Activated naive CD4-positive, alpha-beta T cell treated with anti-CD3 and anti-CD28 coated beads, Interleukin-2, amount 50 U/mL, for 24 hours (primary cell): Measurements from ENCODE around the gene TDRD12.
"Not testable (repeated sequence)": the region's sequence is repeated elsewhere in the genome, so short reads cannot be mapped to it uniquely, and the experiment has no call there.

Source experiments
- H3K27ac Mint-ChIP-seq: one replicate; pipeline ENCODE4 v1.8.0; 2021; ENCODE audit warnings: mild to moderate bottlenecking, mixed read lengths
- H3K27me3 Mint-ChIP-seq: one replicate; pipeline ENCODE4 v1.8.0; 2021; ENCODE audit warnings: mixed read lengths
- H3K36me3 Mint-ChIP-seq: one replicate; pipeline ENCODE4 v1.8.0; 2021; ENCODE audit warnings: mixed read lengths
- H3K4me1 Mint-ChIP-seq: one replicate; pipeline ENCODE4 v1.8.0; 2021; ENCODE audit warnings: mixed read lengths
- H3K4me3 Mint-ChIP-seq: one replicate; pipeline ENCODE4 v1.8.0; 2021; ENCODE audit warnings: mild to moderate bottlenecking, mixed read lengths
- H3K9me3 Mint-ChIP-seq: one replicate; pipeline ENCODE4 v1.8.0; 2021; ENCODE audit warnings: mixed read lengths

TDRD12 gene

GRCh38 chr19:32709032-32709431, 10.5 kb upstream of the TDRD12 start:
- Mint-ChIP-seq H3K27me3 (no peaks in the 10 kb centered on the region), H3K4me1 (peaks cover 29% of the 10 kb centered on the region), H3K27ac (peak overlapping the region; percentile 86), H3K9me3 (no peaks in the 10 kb centered on the region), H3K4me3 (no peak overlapping the region), H3K36me3 (peaks cover 12% of the 10 kb centered on the region)

DNA sequence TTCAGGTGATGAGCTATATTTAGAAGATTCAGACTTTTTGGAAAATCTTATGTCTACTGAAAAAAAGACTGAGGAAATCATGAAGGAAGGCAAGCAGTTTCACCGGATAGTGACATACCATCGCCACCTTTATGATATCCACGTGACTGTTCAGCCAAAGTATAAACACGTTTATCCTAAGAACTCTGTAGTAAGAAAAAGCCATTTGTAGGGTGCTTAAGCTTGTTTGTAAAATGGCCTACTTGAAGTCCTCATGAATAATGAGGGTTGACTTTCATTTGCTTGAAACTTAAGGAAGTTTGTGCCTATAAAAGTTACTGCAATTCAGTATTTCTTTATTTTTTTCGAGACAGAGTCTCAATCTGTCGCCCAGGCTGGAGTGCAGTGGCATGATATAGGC, 7.8 kb upstream of the TDRD12 start:
- peaks cover 17% of the 10 kb centered on the region for H3K4me1 Mint-ChIP-seq
- peaks cover 14% of the 10 kb centered on the region for H3K36me3 Mint-ChIP-seq
- H3K27ac Mint-ChIP-seq: no peak overlapping the region
- H3K27me3 Mint-ChIP-seq: no peaks in the 10 kb centered on the region
- no peaks in the 10 kb centered on the region for H3K9me3 Mint-ChIP-seq
- H3K4me3 Mint-ChIP-seq: no peak overlapping the region

GRCh38 chr19:32716203-32716602, 3.4 kb upstream of the TDRD12 start:
- H3K4me1 Mint-ChIP-seq, H3K36me3 Mint-ChIP-seq, H3K9me3 Mint-ChIP-seq, H3K4me3 Mint-ChIP-seq, H3K27me3 Mint-ChIP-seq, H3K27ac Mint-ChIP-seq: not testable (repeated sequence)

- Mint-ChIP-seq H3K4me1 (no peaks in the 10 kb centered on the region), H3K27me3 (no peaks in the 10 kb centered on the region), H3K4me3 (no peak overlapping the region), H3K27ac (no peak overlapping the region), H3K9me3 (no peaks in the 10 kb centered on the region), H3K36me3 (peaks cover 6% of the 10 kb centered on the region)
Measured at GRCh38 chr19:32717496-32717895, 2.1 kb upstream of the TDRD12 start.

- Mint-ChIP-seq H3K9me3 (no peaks in the 10 kb centered on the region), H3K4me1 (no peaks in the 10 kb centered on the region), H3K4me3 (no peak overlapping the region), H3K27me3 (no peaks in the 10 kb centered on the region), H3K27ac (no peak overlapping the region), H3K36me3 (peaks cover 6% of the 10 kb centered on the region)
Measured at GRCh38 chr19:32718286-32718685, 1.3 kb upstream of the TDRD12 start.

GRCh38 chr19:32720216-32720935, 809 bp downstream of the TDRD12 start:
- H3K4me3 Mint-ChIP-seq: no peak overlapping the region
- no peaks in the 10 kb centered on the region for H3K4me1 Mint-ChIP-seq
- no peaks in the 10 kb centered on the region for H3K27me3 Mint-ChIP-seq
- no peak overlapping the region for H3K27ac Mint-ChIP-seq
- H3K36me3 Mint-ChIP-seq: no peaks in the 10 kb centered on the region
- no peaks in the 10 kb centered on the region for H3K9me3 Mint-ChIP-seq

DNA sequence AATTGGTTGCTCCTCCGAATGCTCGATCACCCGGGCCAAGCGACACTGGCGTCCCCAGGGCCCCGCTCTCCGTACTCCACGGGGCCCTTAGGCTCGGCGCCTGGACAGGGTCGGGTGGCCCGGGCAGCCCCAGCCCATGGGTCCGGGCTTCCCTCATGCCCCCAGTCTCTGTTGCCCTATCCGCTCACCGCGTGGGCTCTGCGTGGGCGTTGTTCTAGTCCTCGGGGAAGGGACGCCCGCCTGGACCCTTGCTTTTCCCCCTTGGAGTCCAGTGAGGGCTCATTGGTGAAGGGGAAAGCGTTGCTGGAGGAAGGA, 1.3 kb downstream of the TDRD12 start:
- no peaks in the 10 kb centered on the region for H3K4me1 Mint-ChIP-seq
- H3K27ac Mint-ChIP-seq: no peak overlapping the region
- H3K4me3 Mint-ChIP-seq: no peak overlapping the region

GRCh38 chr19:32735936-32736335, 16.4 kb downstream of the TDRD12 start:
- Mint-ChIP-seq H3K4me3 (no peak overlapping the region), H3K9me3 (no peaks in the 10 kb centered on the region), H3K27ac (no peak overlapping the region), H3K4me1 (no peaks in the 10 kb centered on the region), H3K36me3 (no peaks in the 10 kb centered on the region), H3K27me3 (peaks cover 6% of the 10 kb centered on the region)

More for the DNA sequence above, 1.3 kb downstream of the TDRD12 start:
- Mint-ChIP-seq H3K36me3 (no peaks in the 10 kb centered on the region), H3K27me3 (no peaks in the 10 kb centered on the region), H3K9me3 (no peaks in the 10 kb centered on the region)

- Mint-ChIP-seq H3K27ac (no peak overlapping the region), H3K36me3 (no peaks in the 10 kb centered on the region), H3K9me3 (no peaks in the 10 kb centered on the region), H3K4me3 (no peak overlapping the region), H3K4me1 (peaks cover 3% of the 10 kb centered on the region), H3K27me3 (peaks cover 10% of the 10 kb centered on the region)
Measured at GRCh38 chr19:32743021-32743420, 23.5 kb downstream of the TDRD12 start.

DNA sequence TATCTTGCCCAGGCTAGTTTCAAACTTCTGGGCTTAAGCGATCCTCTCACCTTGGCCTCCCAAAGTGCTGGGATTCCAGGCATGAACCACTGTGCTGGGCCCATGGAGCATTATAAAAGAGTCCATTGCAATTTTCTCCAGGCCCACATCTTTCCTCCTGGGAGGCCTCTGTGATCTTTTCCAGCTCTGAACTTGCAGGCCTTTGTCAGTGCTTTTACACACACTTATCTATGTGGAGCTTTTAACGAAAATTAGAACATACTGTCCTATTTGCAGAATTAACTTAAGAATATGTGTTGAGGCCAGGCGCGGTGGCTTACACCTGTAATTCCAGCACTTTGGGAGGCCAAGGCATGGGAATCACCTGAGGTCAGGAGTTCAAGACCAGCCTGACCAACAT, 23.9 kb downstream of the TDRD12 start:
- Mint-ChIP-seq H3K9me3 (no peaks in the 10 kb centered on the region), H3K4me1 (peaks cover 5% of the 10 kb centered on the region), H3K27me3 (peaks cover 10% of the 10 kb centered on the region), H3K4me3 (no peak overlapping the region), H3K27ac (no peak overlapping the region), H3K36me3 (no peaks in the 10 kb centered on the region)

GRCh38 chr19:32744555-32745325, 25.2 kb downstream of the TDRD12 start:
- no peaks in the 10 kb centered on the region for H3K9me3 Mint-ChIP-seq
- peaks cover 7% of the 10 kb centered on the region for H3K27me3 Mint-ChIP-seq
- no peaks in the 10 kb centered on the region for H3K36me3 Mint-ChIP-seq
- no peak overlapping the region for H3K27ac Mint-ChIP-seq
- H3K4me1 Mint-ChIP-seq: peaks cover 9% of the 10 kb centered on the region
- no peak overlapping the region for H3K4me3 Mint-ChIP-seq

- H3K9me3 Mint-ChIP-seq, H3K4me3 Mint-ChIP-seq, H3K27ac Mint-ChIP-seq, H3K4me1 Mint-ChIP-seq, H3K36me3 Mint-ChIP-seq: not testable (repeated sequence)
- H3K27me3 Mint-ChIP-seq: peaks cover 13% of the 10 kb centered on the region
Measured at GRCh38 chr19:32745594-32746251, 26.2 kb downstream of the TDRD12 start.

DNA sequence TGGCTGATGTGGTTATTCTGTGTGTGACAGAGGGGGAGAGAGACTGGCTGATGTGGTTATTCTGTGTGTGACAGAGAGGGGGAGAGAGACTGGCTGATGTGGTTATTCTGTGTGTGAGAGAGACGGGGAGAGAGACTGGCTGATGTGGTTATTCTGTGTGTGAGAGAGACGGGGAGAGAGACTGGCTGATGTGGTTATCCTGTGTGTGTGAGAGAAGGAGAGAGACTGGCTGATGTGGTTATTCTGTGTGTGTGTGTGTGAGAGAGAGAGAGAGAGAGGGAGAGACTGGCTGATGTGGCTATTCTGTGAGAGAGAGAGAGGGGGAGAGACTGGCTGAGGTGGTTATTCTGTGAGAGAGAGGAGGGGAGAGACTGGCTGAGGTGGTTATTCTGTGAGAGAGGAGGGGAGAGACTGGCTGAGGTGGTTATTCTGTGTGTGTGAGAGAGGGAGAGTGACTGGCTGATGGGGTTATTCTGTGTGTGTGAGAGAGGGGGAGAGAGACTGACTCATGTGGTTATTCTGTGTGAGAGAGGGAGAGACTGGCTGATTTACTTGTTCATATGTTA, 27.1 kb downstream of the TDRD12 start:
- not testable (repeated sequence) for H3K27ac Mint-ChIP-seq, H3K9me3 Mint-ChIP-seq, H3K4me3 Mint-ChIP-seq, H3K4me1 Mint-ChIP-seq, H3K36me3 Mint-ChIP-seq
- peaks cover 15% of the 10 kb centered on the region for H3K27me3 Mint-ChIP-seq

GRCh38 chr19:32748497-32748896, 28.9 kb downstream of the TDRD12 start:
- H3K27me3 Mint-ChIP-seq: peaks cover 17% of the 10 kb centered on the region
- H3K4me3 Mint-ChIP-seq: no peak overlapping the region
- H3K4me1 Mint-ChIP-seq: peaks cover 9% of the 10 kb centered on the region
- no peak overlapping the region for H3K27ac Mint-ChIP-seq
- no peaks in the 10 kb centered on the region for H3K36me3 Mint-ChIP-seq
- H3K9me3 Mint-ChIP-seq: no peaks in the 10 kb centered on the region

- Mint-ChIP-seq H3K27me3 (peaks cover 17% of the 10 kb centered on the region), H3K4me3 (no peak overlapping the region), H3K9me3 (no peaks in the 10 kb centered on the region), H3K4me1 (peaks cover 9% of the 10 kb centered on the region), H3K36me3 (no peaks in the 10 kb centered on the region), H3K27ac (no peak overlapping the region)
Measured at GRCh38 chr19:32748948-32749347, 29.4 kb downstream of the TDRD12 start.

DNA sequence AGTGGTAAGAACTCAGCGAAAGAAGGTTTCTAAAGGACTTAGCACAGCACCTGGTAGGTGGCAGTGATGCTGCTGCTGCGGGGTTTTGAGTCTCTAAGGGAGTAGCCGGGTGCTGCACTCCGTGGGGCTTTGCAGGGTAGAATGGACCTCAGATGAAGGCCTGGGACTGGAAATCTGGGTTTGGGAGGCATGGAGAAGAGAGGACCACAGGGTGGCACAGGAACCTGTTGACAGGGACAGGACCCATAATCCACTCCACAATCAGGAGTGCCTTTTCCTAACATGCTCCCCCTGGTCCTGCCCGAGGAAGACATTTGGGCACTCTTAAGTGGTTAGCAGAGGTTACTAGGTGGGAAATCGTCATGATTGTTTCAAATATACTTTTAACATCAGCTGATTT, 29.8 kb downstream of the TDRD12 start:
- H3K4me3 Mint-ChIP-seq: no peak overlapping the region
- H3K27me3 Mint-ChIP-seq: peaks cover 17% of the 10 kb centered on the region
- H3K27ac Mint-ChIP-seq: no peak overlapping the region
- no peaks in the 10 kb centered on the region for H3K9me3 Mint-ChIP-seq
- peaks cover 9% of the 10 kb centered on the region for H3K4me1 Mint-ChIP-seq
- no peaks in the 10 kb centered on the region for H3K36me3 Mint-ChIP-seq
